ENCODE measurements around the gene TOM1L2.

- no peak for TF ChIP-seq CTCF (IDR thresholded peaks at IDR 0.05; ENCODE audit: low read depth, low read length, poor library complexity, severe bottlenecking)
- TF ChIP-seq EZH2phosphoT487 (IDR thresholded peaks at IDR 0.05; ENCODE audit: borderline replicate concordance, low read length) = no peak
Measured at GRCh38 chr17:17831208-17832031, 140.8 kb downstream of the TOM1L2 start.
